NCI-H526 (cell line): ENCODE measurements around the gene BRICD5.
A peak's percentile ranks its signal among the peaks of the same experiment; 100 is the strongest.
"Not testable (repeated sequence)": the region's sequence is repeated elsewhere in the genome, so short reads cannot be mapped to it uniquely, and the experiment has no call there.

ENCODE experiments used
- DNase-seq, 2 experiments: peaks; one replicate each; lab custom pipeline; 2025; lab: John Stamatoyannopoulos, UW

Gene BRICD5

GRCh38 chr16:2223221-2223941 lies 12.7 kb upstream of the BRICD5 start, which contains the start of gene E4F1:
Gene E4F1, plus strand, starts transcription at chr16:2223591. Its CDS starts 23 bp downstream, at chr16:2223614.
- DNase-seq: peak; percentile 94 to 99

GRCh38 chr16:2216330-2216729 lies 5.7 kb upstream of the BRICD5 start:
- DNase-seq: no peak

- no peak for DNase-seq
Observed at GRCh38 chr16:2214719-2214968, 4.0 kb upstream of the BRICD5 start, which contains the start of gene PGP. Gene PGP, minus strand, starts transcription at chr16:2214840. Its CDS starts 63 bp downstream, at chr16:2214777.

DNA sequence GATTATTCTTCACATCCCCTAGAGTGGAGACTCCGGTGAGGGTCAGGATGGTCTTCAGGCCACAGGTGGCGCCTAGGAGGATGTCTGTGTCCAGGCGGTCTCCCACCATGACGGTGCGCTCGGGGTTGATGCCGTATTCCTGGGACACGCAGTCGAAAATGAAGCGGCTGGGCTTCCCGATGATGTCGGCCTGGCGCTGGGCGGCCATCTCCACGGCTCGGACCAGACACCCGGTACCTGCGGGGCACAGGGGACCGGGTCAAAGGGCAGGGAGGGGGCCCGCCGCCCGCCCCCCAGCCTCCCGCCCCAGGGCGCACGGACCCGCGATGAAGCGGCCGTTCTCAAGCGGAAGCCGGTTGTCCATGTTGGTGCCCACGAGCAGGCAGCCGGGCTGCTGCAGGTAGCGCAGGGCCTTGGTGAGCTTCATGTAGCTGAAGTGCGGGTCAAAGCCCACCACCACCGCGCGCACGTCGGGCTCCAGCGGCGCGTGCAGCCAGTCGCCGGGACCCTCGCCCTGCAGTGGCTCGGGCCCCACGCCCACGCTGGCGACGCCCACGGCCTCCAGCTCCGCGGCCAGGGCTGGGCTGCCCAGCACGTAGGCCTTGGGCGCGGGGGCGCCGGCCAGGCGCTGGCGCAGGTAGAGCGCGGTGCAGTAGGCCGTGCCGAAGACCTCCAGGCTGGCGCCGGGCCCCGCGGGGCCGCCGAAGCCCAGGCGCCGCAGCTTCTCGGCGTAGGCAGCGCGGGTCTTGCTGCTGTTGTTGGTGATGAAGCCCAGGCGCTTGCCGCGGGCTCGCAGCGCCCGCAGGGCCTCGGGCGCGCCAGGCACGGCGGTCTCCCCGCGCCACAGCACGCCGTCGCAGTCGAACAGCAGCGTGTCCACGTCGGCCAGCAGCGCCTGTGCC lies 3.4 kb upstream of the BRICD5 start:
- no peak for DNase-seq

- no peak for DNase-seq
Observed at GRCh38 chr16:2212362-2213324, 2.0 kb upstream of the BRICD5 start.

GRCh38 chr16:2211923-2212347 lies 1.3 kb upstream of the BRICD5 start:
- DNase-seq: no peak

GRCh38 chr16:2210009-2210332 lies 692 bp downstream of the BRICD5 start:
- no peak for DNase-seq

DNA sequence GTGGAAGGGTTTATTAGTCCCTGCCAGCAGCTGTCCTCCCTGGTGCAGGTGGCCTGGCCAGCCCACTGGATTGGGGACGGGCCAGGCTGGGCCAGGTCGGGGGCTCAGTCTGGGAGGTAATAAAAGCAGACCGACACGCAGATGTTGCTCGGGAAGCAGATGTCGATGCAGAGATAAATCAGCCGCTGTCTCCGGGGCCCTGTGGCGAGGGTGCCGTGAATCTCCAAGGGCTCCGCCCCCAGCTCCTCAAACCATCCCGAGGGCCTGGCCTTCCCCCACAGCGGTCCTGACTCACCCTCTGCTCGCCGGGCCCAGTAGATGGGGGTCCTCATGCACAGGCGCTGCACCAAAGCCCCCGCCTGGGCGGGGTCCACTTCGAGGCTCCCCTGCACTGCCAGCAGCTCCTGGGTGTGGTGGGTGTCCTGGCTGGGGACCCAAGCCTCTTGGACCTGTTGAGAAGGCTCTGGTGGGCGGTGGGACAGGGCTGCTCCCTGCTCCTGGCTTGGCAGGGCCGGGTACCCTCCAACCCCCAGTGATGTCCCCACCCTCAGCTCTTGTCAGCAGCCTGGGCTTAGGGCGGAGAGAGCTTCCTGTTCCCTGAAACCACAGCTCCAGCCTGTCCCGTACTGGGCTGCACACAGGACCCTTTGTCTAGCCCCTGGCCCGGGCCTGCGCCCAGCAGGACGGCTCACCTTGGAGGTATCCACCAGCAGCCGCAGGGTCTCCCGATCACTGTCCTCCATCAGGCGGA lies 1.2 kb downstream of the BRICD5 start:
- DNase-seq: no peak

GRCh38 chr16:2208772-2209171 lies 1.9 kb downstream of the BRICD5 start:
- DNase-seq: no peak

GRCh38 chr16:2208308-2208707 lies 2.4 kb downstream of the BRICD5 start:
- no peak for DNase-seq

DNA sequence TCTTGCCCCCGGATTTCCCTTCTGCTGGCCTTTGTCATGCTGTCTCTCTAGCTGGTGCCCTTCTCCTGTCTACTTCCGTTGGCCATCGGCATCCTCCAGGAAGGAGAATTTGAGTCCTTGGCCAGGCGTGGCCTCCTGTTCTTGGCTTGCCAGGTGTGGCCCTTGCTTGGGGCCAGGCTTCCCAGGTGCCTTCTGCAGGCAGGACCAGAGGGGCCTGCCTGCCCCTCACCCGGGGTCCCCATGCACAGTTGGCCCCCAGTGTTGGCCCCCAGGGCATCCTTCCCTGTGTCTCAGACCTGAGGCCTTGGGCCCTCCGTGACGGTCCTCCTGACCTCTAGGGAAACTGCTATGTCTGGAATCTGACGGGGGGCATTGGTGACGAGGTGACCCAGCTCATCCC lies 2.8 kb downstream of the BRICD5 start:
- DNase-seq: no peak

DNA sequence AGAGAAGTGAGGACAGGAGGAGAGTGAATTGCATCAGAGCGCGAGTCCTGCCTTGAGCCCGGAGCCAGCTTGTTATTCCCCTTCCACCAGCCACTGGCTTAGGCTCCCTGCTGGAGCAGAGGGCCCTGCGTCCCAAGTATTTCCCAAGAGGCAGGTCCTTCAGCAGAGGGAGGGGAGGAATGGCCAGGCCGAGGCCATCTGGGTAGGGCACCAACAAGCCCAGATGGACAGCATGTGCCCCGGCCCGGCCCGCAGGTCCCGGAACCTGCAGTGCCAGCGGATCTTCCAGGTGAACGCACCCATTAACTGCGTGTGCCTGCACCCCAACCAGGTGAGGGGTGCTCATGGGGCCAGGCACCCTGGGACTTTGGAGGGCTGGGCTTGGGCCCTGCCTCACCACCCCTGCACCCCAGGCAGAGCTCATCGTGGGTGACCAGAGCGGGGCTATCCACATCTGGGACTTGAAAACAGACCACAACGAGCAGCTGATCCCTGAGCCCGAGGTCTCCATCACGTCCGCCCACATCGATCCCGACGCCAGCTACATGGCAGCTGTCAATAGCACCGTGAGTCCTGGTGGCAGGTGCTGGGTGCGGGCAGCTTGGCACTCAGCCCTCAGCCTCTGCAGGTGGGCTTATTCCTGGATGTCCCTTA lies 3.8 kb downstream of the BRICD5 start:
- DNase-seq: no peak

GRCh38 chr16:2206420-2206779 lies 4.3 kb downstream of the BRICD5 start:
- no peak for DNase-seq

GRCh38 chr16:2205967-2206313 lies 4.7 kb downstream of the BRICD5 start:
- DNase-seq: no peak

- peak; percentile 38 to 84 for DNase-seq
Observed at GRCh38 chr16:2205104-2205966, 5.3 kb downstream of the BRICD5 start, which contains the start of gene MLST8. Gene MLST8, plus strand, starts transcription at chr16:2205454. Its CDS starts 632 bp downstream, at chr16:2206086.

DNA sequence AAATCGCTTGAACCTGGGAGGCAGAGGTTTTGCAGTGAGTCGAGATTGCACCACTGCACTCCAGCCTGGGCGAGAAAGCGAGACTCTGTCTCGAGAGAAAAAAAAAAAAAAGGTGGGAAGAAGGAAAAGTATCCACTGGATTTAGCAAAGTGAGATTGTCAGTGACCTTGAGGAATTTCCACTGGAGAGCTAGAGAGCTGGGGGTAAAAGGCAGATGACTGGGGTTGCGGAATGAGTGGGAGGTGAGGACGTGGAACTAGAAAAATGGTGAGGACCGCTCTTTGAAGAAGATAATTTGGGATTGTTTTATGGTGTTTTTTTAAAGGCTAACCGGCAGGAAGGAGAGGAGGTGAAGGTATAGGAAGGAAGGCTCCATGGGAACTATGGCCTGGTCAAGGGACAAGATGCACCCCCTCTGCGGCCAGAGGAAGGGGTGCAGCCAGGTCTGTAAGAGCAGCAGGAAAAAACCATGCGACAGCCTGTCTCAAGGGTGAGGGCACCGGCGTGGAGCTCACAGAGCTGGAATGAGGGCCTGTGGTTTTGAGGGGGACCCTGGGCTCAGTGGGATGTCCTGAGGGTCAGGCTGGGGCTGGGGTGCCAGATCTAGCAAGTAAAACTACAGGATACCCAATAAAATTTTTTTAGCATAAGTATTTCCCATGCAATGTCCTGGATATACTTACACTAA lies 6.1 kb downstream of the BRICD5 start:
- DNase-seq: no peak

DNA sequence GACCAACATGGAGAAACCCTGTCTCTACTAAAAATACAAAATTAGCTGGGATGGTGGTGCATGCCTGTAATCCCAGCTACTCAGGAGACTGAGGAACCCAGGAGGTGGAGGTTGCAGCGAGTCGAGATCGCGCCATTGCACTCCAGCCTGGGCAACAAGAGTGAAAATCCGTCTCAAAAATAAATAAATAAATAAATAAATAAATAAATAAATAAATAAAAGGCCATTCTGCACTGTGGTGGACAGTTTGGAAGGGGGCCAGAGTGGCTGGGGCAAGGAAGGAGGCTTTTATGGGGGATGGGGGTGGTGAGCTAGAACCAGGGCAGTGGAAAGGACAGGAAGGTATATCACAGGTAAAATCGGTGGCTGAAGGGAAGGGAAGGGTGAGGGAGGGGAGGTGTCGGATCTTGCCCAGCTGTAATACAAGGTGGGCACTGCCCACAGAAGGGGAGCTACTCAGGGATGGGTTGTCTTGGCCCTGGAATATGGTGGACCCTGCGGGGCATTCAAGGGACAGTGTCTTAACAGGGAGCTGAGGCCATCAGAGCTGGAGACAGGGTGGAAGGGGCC lies 7.5 kb downstream of the BRICD5 start:
- DNase-seq: not testable (repeated sequence)

DNA sequence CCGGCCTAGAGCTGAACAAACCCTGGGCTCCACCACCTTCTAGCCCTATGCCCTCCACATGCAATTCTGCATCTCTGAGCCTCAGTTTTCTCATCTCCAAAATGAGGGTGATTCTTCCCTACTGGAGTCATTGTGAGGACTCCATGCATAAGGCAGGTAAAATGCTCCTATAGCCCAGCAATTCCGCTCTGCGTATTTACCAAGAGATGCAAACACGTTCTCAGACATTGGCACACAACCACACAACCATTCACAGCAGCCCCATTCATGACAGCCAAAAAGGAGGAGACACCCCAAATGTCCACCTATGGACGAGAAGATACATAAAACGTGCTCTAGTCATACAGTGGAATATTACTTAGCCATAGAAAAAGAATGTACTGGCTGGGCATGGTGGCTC lies 10.3 kb downstream of the BRICD5 start:
- no peak for DNase-seq

- DNase-seq: no peak
Observed at GRCh38 chr16:2199621-2200139, 11.0 kb downstream of the BRICD5 start.
